ENCODE data around the gene FAF1. TPM values are rescaled to one million over a fixed set of nuclear protein-coding genes. Genes with fewer than 3 reads are reported as not detected.

Gene FAF1
- total RNA-seq, 4 donors from 2014 or later: 47.1 to 87.0 (median 79.4) TPM

GRCh38 chr1:50978852-50979781 lies 19.1 kb upstream of the FAF1 start:
- peak in 1 of 2 donors; percentile 5 for DNase-seq
- TF ChIP-seq CTCF (IDR thresholded peaks at IDR 0.05): no peak
- TF ChIP-seq POLR2A (IDR thresholded peaks at IDR 0.05): no peak
- intact Hi-C loops (cut with DNase I): no loop called here
- WGBS, 2 donors: 62 to 65% methylated on average over 10 of the region's 10 CpGs
- no peaks in the 10 kb centered on the region for H3K9me3 ChIP-seq
- peak overlapping the region; percentile 82 to 95 (median 90) for H3K27ac ChIP-seq
- no peaks in the 10 kb centered on the region for H3K4me1 ChIP-seq
- no peaks in the 10 kb centered on the region for H3K36me3 ChIP-seq
- no peaks in the 10 kb centered on the region for H3K27me3 ChIP-seq
- H3K4me3 ChIP-seq (replicated peaks in 1 of 3): peak overlapping the region in 2 of 3 donors; percentile 44 to 84

GRCh38 chr1:50978144-50978851 lies 18.2 kb upstream of the FAF1 start:
- H3K9me3 ChIP-seq: no peaks in the 10 kb centered on the region
- intact Hi-C loops (cut with DNase I): no loop called here
- TF ChIP-seq CTCF (IDR thresholded peaks at IDR 0.05): no peak
- peak in 1 of 2 donors; percentile 47 for TF ChIP-seq POLR2A (IDR thresholded peaks at IDR 0.05)
- no peaks in the 10 kb centered on the region for H3K4me1 ChIP-seq
- H3K27me3 ChIP-seq: no peaks in the 10 kb centered on the region
- DNase-seq: peak; percentile 68 to 72
- 16 to 25% methylated on average over 18 to 19 of the region's 42 CpGs for WGBS, 2 donors
- peak overlapping the region; percentile 82 to 95 (median 90) for H3K27ac ChIP-seq
- H3K4me3 ChIP-seq (replicated peaks in 1 of 3): peak overlapping the region; percentile 5 to 84 (median 44)
- H3K36me3 ChIP-seq: no peaks in the 10 kb centered on the region

GRCh38 chr1:50977575-50978143 lies 17.6 kb upstream of the FAF1 start:
- H3K27me3 ChIP-seq: no peaks in the 10 kb centered on the region
- peak; percentile 65 to 71 for DNase-seq
- H3K9me3 ChIP-seq: no peaks in the 10 kb centered on the region
- no peaks in the 10 kb centered on the region for H3K36me3 ChIP-seq
- H3K4me3 ChIP-seq (replicated peaks in 1 of 3): peak overlapping the region; percentile 61 to 84 (median 77)
- intact Hi-C loops (cut with DNase I): no loop called here
- 0 to 2% methylated on average over 22 to 41 of the region's 63 CpGs for WGBS, 2 donors
- peak overlapping the region; percentile 82 to 95 (median 90) for H3K27ac ChIP-seq
- H3K4me1 ChIP-seq: no peaks in the 10 kb centered on the region
- TF ChIP-seq CTCF (IDR thresholded peaks at IDR 0.05) (no peak), POLR2A (IDR thresholded peaks at IDR 0.05) (no peak)

GRCh38 chr1:50976890-50977574 lies 17.0 kb upstream of the FAF1 start:
- intact Hi-C loops (cut with DNase I): no loop called here
- peak overlapping the region; percentile 82 to 95 (median 90) for H3K27ac ChIP-seq
- no peak for TF ChIP-seq POLR2A (IDR thresholded peaks at IDR 0.05)
- no peak for TF ChIP-seq CTCF (IDR thresholded peaks at IDR 0.05)
- no peaks in the 10 kb centered on the region for H3K9me3 ChIP-seq
- peak overlapping the region; percentile 61 to 84 (median 77) for H3K4me3 ChIP-seq (replicated peaks in 1 of 3)
- no peaks in the 10 kb centered on the region for H3K27me3 ChIP-seq
- H3K4me1 ChIP-seq: no peaks in the 10 kb centered on the region
- peak; percentile 15 to 16 for DNase-seq
- H3K36me3 ChIP-seq: no peaks in the 10 kb centered on the region
- 16 to 18% methylated on average over 26 of the region's 26 CpGs for WGBS, 2 donors
